ACHN (cell line): ENCODE results near the gene DCLK1.
A peak's percentile ranks its signal among the peaks of the same experiment; 100 is the strongest.
"Not testable (repeated sequence)": the region's sequence is repeated elsewhere in the genome, so short reads cannot be mapped to it uniquely, and the experiment has no call there.

Experiments used
- DNase-seq: peaks from one replicate; pipeline ENCODE4 v3.0.0-alpha.2; 2015
- in situ Hi-C: cut with HindIII; loops from 2 replicates; pipeline ENCODE4 v1.10.0; 2017; ENCODE audit warnings: low sequenced_read_pairs, low pct_ligation_motif_present, low pct_unique_long_range_greater_than_20kb

DCLK1 gene

GRCh38 chr13:36096461-36097416 is 34.4 kb downstream of the DCLK1 start:
- in situ Hi-C loops = no loop called here
- DNase-seq = peak; percentile 86

GRCh38 chr13:36094478-36094877 is 36.7 kb downstream of the DCLK1 start:
- DNase-seq = no peak
- in situ Hi-C loops = no loop called here

- DNase-seq = no peak
- in situ Hi-C loops = no loop called here
These were observed 40.6 kb downstream of the DCLK1 start for GRCh38 chr13:36090592-36090991.

DNA sequence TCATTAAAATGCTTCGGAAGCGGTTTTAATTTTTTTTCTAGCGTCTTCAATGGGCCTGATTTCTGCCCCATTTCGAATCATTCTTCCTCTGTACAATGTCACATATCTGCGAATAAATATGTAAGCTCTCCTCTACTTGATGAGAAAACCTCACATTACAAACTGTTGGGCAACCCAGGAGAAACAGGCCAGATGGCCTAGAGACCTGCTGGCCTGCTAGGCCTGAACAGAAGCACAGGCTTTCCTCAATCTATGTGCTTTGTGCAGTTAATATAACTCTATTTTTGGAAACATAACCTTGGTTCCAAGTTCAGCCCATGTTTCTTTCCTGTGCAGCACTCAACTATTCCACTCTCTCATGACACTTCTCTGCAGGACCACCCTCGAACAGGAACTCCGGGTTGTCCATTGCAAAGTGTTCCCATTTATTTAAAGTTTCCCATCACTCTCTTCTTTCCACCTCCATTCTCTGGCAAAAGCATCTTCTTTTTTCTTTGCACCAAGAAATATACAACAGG is 42.0 kb downstream of the DCLK1 start:
- in situ Hi-C loops = no loop called here
- no peak for DNase-seq

DNA sequence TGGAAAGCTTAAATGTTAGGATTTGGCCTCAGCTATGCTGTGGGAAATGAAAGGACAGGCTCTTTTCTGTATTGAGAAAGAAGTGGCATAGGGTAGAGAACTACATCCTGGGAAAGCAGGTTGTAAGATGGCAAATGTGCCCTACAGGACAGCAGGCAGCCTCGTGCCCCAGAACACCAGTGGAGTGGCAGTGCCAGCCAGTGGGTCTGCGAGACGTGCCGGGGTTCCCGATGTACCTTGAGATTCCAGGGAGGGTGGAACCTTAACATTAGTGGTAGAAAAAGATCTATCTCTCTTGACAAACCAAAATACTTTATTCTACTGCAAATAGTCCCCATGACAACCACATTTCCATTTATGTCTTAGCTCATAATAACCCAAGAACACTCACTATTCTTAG is 42.7 kb downstream of the DCLK1 start:
- in situ Hi-C loops = no loop called here
- DNase-seq = no peak

- peak; percentile 39 for DNase-seq
- in situ Hi-C loops = no loop called here
These were observed 43.2 kb downstream of the DCLK1 start for GRCh38 chr13:36088001-36088400.

GRCh38 chr13:36086117-36086516 is 45.1 kb downstream of the DCLK1 start:
- DNase-seq = no peak
- in situ Hi-C loops = no loop called here

GRCh38 chr13:36084131-36084530 is 47.1 kb downstream of the DCLK1 start:
- DNase-seq = no peak
- in situ Hi-C loops = no loop called here

DNA sequence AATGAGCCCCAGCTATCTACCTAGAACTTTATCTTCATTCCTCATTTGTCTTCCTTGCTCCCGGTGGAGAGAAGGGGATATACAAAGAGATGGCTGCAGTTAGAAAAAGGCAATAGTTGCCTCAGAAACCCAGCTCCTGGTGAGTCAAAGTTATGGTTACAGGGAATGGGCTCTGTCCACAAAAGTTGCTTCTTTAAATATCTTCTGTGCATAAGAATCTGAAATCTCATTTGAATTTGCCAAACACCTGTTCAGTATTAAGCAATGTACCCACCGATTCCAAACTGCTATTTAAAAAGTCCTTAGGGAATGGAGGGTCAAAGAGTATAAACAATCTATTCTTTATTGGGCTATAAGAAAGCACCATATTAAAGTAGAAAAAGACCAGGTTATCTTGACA is 48.4 kb downstream of the DCLK1 start:
- in situ Hi-C loops = no loop called here

GRCh38 chr13:36082396-36082795 is 48.8 kb downstream of the DCLK1 start:
- in situ Hi-C loops = no loop called here

More for the DNA sequence above, 48.4 kb downstream of the DCLK1 start:
- DNase-seq = no peak

DNA sequence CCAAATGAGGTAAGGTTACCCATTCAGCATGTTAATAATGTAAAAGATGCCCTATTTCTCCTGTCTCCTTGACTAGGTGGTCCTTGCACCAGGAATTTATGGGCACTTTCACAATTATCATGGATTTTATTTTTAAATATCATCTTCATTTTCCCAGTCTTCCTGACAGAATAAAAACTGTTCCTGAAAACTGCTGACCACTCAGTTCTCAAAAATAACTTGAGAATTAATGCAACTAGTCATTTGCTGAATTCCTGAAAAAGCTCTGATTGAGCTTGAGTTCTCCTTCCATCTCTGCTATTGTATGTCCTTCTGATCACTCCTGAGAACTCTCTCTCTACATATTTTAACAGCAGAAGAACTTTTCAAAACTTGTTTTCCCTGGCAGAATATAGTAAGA is 55.0 kb downstream of the DCLK1 start:
- in situ Hi-C loops = no loop called here
- no peak for DNase-seq

More at GRCh38 chr13:36082396-36082795, 48.8 kb downstream of the DCLK1 start:
- no peak for DNase-seq

DNA sequence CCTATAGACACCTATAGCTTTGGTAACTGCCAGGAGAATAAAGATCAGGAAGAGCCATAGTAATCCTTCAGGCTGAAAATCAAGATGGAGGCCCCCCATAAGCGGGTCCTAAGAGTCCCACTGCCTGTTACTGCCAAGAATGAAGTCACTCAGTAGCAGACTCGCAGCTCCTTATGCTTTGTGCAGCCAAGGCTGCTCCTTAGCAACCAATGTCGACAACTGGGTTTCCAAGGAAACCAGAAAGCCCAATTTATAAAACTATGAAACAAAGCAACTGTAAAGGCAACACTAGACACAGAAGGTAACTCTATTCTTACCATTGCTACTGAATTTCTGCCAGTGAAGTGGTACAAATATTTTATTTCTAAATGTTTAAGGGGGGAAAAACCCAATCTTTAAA is 56.5 kb downstream of the DCLK1 start:
- in situ Hi-C loops = no loop called here
- no peak for DNase-seq

DNA sequence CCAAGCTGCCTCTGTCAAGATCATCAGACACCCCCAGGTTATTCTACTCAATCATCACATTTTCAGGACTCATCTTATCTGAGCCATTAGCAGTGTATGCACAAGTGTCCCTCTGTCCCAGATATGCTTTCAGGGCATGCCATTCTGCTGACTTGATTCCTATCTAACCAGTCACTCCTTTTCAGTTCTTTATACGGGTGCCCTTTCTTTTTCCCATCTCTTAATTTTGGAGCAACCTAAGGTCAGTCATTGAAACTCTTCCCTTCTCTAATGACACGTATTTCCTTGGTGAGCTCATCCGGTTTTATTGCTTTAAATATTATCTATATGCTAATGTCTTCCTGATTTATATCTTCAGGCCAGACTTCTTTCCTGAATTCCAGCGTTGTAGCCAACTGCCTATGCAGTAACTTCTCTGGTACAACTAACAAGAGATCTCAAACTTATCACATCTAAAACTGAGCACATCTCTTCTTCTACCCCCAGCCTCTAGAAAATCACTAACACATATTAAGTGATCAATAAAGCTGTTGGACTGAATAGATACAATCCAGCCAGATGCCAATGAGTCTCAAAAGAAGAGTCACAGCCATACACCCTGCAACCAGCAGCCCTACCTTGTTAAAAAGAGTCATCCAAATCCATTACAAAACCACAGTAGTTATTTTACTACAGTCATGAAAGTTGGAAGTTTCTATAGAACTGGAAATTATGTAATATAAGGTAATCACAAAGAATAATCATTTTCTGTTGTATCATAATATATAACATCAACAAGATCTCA is 58.8 kb downstream of the DCLK1 start:
- no peak for DNase-seq
- in situ Hi-C loops = no loop called here

DNA sequence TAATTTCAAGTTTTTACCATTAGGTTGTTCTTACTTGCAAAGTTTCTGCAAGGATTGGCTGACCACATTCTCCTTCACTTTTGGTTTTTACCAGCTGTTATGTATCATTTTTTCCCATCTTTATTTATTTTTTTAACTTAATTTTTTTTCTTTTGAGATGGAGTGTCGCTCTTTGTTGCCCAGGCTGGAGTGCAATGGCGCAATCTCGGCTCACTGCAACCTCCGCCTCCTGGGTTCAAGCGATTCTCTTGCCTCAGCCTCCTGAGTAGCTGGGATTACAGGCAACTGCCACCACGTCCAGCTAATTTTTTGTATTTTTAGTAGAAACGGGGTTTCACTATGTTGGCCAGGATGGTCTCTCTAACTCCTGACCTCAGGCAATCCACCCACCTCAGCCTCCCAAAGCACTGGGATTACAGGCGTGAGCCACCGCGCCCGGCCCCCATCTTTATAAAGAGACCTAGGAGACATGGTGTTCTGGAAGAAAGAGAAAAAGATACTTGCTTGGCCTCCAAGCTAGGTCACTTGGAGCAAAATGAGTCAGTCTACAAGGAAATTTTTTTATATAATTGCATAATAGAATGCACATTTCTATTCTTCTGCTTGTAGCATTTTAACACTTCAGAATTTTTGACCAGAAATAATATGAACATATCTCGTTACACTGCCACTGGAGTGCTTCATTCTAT is 60.5 kb downstream of the DCLK1 start:
- in situ Hi-C loops, DNase-seq: not testable (repeated sequence)

GRCh38 chr13:36069881-36070366 is 61.3 kb downstream of the DCLK1 start:
- in situ Hi-C loops = no loop called here
- no peak for DNase-seq

GRCh38 chr13:36068991-36069390 is 62.2 kb downstream of the DCLK1 start:
- in situ Hi-C loops = no loop called here
- DNase-seq = no peak

- DNase-seq = no peak
- in situ Hi-C loops = no loop called here
These were observed 62.6 kb downstream of the DCLK1 start for GRCh38 chr13:36068566-36068965.

DNA sequence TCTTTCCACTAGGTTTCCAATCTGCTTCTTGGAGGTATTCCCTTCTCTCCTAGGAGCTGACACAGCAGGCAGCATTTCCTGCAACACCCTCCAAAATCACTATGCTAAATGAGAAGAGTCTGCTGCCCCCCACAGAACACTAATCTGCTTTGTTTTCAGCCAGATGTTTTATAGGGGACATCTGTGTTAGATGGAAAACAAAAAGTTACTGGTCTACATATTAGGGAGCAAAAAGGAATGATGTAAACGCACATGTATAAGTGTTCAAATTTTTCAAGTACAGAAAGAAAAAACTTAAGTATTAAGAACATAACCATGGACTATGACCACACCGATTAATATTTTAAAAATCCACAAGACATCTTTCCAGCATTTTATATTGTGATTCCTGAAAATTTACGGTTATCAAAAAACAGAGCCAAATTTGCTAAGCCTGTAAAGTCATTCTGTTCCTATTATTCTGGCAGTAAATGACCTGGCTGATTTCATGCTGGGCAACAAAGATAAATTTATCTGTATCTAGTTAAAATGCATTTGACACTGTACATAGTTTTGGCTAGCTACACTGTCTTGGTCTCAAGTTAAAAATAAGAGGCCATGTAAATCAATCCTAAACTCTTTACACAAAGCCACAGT is 63.3 kb downstream of the DCLK1 start:
- in situ Hi-C loops = no loop called here
- DNase-seq = no peak
